ENCODE results near the gene HCFC1R1.
"Not testable (repeated sequence)": the region's sequence is repeated elsewhere in the genome, so short reads cannot be mapped to it uniquely, and the experiment has no call there.

Gene HCFC1R1

GRCh38 chr16:3056336-3057180 is 32.8 kb upstream of the HCFC1R1 start:
- no peak for DNase-seq

- DNase-seq = not testable (repeated sequence)
Measured at GRCh38 chr16:3055734-3056115, 32.0 kb upstream of the HCFC1R1 start.

DNA sequence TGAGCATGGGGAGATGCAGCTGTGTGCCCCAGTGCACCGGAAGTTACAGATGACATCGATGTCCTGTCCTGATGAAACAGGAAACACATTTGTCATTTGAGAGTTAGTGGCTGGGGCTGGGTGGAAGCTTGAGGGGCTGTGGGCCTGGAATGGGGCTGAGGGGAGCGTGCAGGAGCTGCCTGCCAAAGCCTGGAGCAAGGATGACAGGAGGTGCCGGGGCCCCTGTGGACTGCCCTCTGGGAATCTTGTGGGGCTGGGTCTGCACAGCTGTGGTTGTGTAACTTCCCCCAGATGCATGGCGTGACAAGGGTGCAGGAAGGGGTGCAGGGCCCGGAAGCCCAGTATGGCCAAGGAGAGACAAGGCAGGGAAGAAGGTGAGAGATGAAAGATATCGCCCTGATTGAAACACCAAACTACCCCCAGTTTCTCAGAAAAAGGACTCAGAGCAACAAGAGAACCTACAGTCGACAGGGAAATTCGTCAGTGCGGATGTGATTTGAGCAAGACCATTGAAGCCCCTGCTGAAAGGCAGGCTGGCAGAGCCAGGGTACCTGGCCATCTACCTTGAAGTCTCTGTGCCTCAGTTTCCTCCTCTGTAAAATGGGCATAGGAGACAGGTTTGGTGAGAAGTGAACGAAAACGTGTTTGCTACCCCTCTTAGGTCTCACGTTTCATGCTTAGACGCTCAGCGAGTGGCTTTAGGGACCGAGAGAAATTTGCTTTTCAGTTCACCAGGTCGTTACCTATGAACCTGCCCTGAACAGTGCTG is 31.4 kb upstream of the HCFC1R1 start:
- DNase-seq = no peak

DNA sequence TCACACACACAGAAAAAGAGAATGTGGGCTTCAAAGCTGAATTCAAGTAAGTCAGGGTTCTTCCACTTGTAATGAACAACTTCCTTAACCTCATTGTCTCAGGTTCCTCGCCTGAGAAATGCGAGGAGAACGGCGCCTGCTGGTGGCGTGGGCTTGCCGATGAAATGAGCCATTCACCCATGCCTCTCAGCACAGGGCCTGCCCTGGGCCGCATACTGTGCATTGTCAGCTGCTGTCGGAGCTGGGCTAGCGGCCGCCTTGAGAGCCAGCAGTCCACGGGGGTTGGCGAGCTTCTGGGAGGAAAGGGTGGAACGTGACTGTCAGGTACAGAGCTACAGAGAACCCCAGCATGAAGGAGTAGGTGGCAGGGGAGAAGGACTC is 29.6 kb upstream of the HCFC1R1 start:
- DNase-seq = not testable (repeated sequence)

DNA sequence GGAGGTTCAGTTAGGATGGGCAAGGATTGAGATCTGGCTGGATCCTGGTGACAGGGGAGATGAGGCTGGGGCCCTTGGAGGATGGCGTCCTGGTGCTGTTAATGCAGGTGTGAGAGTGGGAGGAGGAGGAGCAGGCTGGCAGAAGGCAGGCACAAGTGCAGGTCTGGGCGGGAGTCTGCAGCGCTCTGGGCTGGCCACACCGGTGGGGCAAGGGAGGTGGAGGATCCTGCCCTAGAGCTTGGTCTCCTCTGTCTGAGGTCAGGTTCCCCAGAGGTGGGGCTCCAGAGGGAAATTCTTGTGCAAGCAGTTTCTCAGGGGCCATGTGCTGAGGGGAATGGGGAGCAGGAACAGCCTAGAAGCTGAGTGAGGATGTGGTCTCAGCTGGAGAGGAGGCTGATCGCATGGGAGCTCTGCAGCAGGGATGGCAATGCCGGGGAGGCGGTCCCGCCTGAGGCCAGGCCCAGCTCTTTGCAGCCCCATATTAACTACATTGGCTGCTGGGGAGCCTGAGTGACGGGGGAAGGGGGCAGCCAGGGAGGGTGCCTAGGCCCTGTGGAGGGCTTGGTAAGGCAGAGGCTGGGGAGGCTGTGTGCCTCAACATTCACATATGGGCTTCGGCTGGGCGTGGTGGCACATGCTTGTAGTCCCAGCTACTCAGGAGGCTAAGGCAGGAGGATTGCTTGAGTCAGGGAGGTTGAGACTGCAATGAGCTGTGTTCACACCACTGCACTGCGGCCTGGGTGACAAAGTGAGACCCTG is 29.0 kb upstream of the HCFC1R1 start:
- DNase-seq = not testable (repeated sequence)

- no peak for DNase-seq
Measured at GRCh38 chr16:3051494-3051893, 27.8 kb upstream of the HCFC1R1 start.

DNA sequence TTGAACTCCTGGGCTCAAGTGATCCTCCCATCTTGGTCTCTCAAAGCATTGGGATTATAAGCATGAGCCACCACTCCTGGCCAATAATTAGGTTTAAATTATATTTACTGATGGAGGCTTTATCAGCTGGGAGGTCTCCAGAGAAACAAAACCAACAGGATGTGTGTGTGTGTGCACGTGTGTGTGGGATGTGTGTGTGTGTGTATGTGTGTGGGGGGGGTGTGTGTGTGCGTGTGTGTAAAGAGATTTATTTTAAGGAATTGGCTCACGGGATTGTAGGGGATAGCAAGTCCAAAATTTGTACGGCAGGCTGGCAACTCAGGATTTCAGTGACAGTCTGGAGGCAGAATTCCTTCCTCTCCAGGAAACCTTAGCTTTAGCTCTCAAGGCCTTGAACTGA is 27.3 kb upstream of the HCFC1R1 start:
- DNase-seq = no peak

- DNase-seq = no peak
Measured at GRCh38 chr16:3050487-3050886, 26.7 kb upstream of the HCFC1R1 start.

GRCh38 chr16:3049921-3050481 is 26.3 kb upstream of the HCFC1R1 start:
- no peak for DNase-seq

DNA sequence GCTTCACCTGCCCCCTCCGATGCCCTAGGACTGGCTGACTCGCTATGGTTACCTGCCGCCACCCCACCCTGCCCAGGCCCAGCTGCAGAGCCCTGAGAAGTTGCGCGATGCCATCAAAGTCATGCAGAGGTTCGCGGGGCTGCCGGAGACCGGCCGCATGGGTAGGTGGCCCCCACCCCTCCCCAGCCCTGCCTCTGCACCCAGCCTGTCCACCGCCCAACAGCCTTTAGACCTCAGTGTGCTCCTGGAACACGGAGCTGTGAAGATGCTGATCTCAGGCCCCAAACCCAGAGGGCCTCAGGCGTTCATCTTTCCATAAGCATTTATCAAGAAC is 23.6 kb upstream of the HCFC1R1 start:
- DNase-seq = no peak

DNA sequence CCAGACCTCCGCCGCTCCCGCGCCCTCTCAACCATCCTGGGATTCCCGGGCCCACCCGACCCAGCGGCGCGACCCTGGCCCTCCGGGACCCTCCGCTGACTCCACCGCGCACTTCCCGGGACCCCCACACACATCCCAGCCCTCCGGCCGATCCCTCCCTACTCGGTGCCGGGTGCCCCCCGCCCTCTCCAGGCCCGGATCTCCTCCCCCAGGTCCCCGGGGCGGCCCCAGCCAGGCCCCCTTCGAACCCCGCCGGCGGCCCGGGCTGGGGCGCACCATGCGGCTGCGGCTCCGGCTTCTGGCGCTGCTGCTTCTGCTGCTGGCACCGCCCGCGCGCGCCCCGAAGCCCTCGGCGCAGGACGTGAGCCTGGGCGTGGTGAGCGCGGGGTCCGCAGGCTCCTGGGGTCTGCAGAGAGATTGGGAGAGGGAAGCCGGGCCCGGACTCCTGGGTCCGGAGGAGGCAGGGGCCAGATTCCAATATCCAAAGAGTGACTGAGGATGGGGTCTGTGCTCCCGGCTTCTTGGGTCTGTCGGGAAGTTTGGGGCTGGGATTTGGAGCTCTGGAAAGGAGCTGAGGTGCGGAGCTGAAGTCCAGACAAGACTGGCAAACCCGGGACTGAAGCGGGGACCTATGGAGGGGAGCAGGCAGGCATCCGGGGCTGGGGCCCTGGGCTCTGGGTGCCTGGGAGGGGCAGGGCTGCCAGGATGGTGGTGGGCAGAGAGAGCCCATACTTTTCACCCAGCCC is 23.1 kb upstream of the HCFC1R1 start:
- DNase-seq = no peak

DNA sequence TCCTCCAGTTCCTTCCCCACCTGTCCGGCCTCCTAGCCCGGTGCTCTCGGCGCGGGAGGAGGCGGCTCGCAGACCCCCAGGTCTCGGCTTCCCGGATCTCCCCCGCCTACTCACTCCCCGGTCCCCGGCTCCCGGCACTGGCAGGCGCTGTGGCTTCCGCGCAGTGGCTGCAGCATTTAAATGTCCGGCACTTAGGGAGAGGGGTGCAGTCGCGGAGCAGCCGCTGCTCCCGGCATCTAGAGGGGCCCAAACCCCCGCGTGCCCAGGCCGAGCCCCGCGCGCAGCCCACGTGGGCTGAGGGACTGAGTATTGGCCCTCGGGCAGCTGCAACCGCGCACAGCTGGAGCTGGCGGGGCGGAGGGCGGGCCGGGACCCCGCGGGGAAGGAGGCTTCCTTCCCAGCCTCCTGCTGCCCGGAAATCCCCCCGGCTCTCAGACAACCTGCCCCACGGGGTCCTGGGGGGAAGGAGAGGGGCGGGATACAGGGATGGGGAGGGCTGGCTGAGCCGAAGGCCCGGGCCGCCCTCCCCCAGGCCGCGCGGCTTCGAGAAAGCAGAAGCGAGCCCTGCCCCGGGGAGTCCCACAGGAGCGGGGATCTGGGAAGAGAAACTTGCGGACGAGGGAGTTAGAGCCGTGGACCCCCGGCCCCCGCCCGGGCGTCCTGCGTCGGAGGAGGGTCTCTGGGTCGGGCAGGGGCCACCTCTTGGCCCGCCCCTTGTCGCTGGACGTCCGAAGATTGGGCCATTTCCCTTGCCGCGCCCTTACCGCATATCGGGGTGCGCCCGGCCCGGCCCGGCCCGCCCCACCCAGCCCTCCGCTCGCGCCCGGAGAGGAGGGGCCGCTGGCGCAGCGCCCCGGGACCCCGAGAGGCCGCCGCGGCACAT is 22.3 kb upstream of the HCFC1R1 start, which contains the start of gene MMP25:
TSS of gene MMP25 (plus strand) at position 804 of the 883 bp plus-strand sequence. CDS start 357 bp downstream, outside the sequence.
- no peak for DNase-seq

DNA sequence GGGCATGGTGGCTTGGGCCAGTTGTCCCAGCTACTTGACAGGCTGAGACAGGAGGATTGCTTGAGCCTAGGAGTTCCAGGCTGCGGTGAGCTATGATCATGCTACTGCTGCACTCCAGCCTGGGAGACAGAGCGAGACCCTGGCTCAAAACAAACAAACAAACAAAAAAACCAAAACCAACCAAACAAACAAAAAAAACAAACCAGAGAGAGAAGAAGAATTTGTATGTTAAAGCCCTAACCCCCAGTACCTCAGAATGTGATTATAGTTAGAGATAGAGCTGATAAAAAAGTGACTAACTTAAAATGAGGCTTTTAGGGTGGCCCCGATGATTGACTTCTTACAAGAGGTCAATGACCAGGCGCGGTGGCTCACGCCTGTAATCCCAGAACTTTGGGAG is 21.0 kb upstream of the HCFC1R1 start:
- no peak for DNase-seq

DNA sequence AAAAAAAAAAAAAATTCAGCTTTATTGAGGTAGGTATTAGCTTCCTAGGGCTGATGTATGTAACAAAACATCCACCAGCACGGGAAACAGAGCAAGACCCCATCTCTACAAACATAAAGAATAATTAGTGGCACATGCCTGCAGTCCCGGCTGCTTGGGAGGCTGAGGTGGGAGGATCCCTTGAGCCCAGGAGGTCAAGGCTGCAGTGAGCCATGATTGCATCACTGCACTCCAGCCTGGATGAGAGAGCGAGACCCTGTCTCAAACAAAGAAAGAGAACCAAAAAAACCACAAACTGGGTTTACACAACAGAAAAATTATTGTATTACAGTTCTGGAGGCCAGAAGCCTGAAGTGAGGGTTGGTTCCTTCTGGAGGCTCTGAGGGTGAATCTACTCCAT is 18.6 kb upstream of the HCFC1R1 start:
- DNase-seq = no peak

DNA sequence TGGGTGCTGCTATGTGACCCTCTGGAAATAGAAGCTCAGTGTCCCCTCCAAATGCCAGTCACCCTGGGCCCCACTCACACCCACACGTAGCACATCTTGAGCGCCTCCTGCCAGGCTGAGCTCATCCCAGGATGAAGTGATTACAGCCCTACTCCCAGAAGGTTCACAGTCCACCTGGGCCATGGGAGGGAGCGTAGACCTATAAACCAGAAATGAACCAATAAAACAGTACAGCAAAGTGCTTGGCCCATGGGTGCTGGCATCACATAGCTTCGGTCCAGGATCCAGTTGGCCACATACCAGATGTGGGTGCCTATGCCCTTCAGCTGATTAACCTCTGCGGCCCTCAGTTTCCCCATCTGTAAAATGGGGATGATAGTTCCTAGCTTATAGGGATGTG is 15.2 kb upstream of the HCFC1R1 start:
- no peak for DNase-seq

- no peak for DNase-seq
Measured at GRCh38 chr16:3038256-3038655, 14.5 kb upstream of the HCFC1R1 start.

DNA sequence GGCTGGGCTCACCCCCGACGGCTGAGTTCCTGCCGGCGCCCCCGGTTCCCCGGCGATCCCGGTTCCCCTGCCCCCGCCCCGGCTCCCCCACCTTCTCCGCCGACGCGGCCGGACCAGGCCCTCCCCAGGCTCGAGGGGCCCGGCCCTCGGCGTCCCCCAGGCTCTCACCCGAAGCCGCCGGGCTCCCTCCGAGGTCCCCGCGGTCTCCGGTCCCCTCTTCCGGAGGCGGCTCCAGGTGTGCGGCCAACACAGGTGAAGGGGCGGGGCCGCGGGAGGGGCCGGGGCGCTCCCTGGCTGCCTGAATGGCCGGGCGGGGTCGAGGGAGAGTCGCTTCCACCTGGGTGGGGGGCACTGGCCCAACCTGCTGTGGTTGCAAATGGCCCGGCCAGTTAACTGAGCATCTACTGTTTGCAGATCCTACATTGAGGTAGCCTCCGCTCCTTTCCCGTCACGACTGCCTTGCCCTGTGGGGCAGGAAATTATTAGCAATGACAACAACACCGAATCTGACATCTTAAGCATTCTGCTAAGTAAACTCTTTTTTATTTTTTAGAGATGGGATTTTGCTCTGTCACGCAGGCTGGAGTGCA is 13.1 kb upstream of the HCFC1R1 start, which contains the start of gene BICDL2:
TSS of gene BICDL2 (minus strand) at position 219 of the 590 bp plus-strand sequence. CDS start 1,448 bp downstream, outside the sequence.
- no peak for DNase-seq

- no peak for DNase-seq
Measured at GRCh38 chr16:3035972-3036725, 12.4 kb upstream of the HCFC1R1 start.

DNA sequence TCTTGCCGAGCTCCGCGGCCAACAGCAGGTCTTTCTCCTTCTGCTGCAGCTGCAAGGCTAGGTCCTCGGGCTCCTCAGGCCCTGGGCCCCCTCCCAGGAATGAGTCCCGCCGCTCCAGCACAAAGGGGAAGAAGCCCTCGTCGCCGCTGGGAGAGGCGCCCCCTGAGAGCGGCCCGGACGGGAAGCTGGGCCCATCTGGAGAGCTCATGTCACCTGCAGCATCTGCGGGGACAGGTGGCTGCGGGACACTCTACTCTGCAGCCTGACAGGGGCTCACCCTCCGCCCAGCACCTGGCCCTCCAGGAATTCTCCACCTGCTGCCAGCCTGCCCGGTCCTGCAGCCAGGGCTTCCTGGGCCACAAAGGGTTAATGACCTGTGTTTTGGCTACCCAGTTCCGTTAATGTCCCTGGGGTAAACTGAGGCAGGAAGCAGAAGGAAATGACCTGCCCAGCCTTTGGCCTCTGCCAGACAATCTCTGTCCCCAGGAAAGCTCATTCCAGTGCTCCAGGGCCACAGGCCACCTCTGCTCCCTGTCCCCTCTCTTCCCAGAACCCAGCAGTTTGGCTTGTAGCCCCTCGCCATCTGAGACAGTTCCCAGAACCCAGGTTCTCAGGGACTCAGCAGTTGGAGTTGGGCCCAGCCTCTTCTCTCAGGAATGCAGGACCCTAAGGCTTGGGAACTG is 11.7 kb upstream of the HCFC1R1 start:
- DNase-seq = no peak

Data from cerebellar nuclear complex (tissue), 1 donor.